Esophagus mucosa (tissue), 1 donor: ENCODE results near the gene NSMCE1. TPM values are rescaled to one million over a fixed set of nuclear protein-coding genes. Genes with fewer than 3 reads are reported as not detected.

Source experiments
- ATAC-seq: fragments of 200-7000 bp; cut with Tn5 transposase; one replicate; pipeline ENCODE4 v1.9.1; 2020
- total RNA-seq: library from RNA; stranded (reverse); gene quantifications from one replicate; pipeline ENCODE4 v1.2.4, GENCODE V29; 2023
- donor health status: DM: yes; HTN: yes; CAD: no.

NSMCE1 gene
- total RNA-seq, 1 donor from 2014 or later: 46.8 TPM

DNA sequence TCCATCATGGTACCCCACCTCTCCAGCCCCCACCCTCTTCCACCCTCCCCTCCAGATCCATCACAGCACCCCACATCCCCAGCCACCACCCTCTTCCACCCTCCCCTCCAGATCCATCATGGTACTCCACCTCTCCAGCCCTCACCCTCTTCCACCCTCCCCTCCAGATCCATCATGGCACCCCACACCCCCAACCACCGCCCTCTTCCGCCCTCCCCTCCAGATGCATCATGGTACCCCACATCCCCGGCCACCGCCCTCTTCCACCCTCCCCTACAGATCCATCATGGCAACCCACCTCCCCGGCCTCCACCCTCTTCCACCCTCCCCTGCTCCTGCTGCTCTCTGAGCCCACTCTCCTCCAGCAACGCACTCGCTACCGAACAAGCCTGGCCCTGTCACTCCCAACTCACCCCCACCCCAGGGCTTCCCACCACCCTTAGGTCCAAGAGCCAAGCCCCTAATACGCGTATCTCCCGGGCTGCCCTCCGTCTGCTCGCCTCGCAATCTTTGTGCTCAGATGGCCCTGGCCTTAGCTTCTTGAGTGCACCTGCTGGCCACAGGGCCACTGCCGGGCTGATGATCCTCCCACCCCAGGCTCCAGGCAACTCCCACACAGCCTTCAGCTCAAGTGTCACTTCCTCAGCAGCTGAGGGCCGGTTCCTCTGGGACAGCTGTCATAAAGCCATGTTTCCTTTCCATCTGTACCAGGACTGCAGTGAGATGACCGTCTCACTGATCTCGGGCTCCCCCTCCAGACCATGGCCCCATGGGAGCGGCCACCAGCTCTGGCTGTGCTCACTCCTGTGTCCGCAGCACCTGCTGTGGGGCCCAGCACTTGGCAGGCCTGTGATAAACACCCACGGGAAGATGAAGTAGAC lies 39.7 kb downstream of the NSMCE1 start:
- ATAC-seq: no peak

DNA sequence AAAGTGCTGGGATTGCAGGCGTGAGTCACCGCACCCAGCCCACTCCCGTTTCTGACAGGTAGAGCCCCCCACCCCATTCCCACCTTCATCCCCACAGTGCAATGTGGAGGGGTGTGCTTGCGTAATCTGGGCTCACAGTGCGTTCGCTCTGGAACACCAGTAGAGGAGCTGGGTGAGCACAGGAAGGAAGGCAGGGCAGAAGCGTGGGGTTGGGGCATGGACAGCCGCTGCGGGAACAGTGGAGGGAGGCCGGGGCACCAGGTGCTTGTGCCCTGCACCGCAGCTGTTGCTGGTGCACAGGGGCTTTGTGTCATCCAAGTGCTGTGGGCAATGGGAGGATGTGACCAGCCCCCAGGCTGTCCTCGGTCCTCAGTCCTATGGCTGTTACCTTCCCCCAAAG lies 40.5 kb downstream of the NSMCE1 start:
- ATAC-seq: no peak

DNA sequence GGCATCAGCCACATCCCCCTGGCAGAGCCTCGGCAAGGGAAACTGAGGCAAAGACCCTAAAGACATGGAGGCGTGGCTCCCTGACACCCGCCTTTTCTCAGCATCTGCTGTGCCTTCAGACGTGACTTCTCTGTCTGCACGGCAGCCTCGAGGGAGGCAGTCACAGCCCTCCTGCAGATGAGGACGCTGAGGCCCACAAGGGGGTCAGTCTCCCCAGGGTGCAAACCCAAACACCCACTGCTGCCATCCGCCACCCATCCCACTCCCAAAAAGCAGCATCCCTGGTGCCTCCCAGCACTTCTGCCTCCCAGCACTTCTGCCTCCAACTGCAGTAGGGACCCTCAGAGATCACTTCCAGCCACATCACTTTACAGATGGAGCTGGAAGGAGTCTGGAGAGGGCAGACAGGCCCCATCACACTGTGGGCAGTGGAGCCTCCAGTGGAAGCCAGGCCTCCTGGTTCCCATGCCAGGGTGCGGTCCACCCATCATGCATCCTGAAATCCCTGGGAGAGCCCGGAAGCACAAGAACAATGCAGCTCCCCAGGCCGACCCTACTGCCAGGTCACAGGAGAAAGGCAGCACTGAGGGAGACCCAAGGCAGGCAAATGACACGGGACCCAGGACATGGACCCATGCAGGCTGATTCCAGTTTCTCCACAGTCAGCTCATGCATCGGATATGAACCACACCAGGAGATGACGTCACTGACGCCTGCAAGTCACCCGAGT lies 41.4 kb downstream of the NSMCE1 start:
- no peak for ATAC-seq

DNA sequence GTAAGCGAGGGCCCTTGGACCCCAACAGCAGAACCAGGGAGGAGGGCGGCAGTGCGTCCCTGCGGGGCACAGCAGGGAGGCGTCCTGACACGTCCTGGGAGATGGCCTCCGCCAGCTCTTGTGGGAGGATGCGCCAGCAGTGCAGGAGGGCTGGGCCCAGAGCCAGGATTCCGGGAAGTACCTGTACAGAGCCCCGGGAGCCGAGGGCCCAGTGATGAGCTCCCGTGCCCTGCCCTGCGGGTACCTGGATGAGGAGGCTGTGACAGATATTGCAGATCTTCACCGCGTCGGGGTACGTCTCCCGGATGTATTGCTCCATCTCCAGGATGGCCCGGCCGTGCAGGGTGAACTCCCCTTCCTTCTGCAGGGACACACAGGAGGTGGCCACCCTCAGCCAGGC lies 42.1 kb downstream of the NSMCE1 start:
- peak; percentile 46 for ATAC-seq

DNA sequence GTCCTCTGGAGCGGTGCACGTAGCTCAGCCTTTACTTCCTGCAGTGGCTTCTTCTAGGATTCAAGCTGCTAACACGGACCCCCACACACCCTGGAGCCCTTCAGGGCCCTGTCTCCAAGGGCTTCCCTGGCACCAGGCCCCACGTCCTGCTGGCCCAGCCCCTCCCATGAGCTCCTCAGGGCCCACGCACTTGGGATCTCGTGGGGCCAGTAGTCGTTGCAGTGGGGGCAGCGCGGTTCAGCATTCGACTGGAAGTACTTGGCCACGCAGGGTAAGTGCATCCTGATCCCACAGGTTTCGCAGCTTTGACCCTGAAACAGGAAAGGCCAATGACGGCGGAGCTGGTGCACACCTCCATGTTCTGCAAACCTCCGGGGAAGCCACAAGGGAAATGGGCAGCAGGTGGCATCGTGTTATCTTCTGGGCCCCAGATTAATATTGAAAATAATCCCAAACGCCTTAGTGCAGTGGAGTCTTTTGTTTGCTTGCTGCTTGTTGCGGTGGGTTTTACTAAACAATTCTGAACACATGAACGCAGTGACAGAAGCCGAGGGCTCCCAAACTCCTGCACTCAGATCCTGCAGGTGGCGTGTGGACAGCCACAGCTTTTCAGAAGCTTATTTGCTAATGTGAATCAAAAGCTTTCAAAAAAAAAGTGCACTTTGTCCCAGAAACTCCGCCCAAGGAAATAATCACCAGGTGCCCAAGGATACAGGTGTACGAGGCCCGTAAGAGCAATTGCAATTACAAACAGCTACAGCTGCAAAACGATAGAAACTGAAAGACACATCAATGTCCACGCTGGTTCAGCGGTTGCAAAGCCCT lies 42.8 kb downstream of the NSMCE1 start:
- ATAC-seq: no peak

DNA sequence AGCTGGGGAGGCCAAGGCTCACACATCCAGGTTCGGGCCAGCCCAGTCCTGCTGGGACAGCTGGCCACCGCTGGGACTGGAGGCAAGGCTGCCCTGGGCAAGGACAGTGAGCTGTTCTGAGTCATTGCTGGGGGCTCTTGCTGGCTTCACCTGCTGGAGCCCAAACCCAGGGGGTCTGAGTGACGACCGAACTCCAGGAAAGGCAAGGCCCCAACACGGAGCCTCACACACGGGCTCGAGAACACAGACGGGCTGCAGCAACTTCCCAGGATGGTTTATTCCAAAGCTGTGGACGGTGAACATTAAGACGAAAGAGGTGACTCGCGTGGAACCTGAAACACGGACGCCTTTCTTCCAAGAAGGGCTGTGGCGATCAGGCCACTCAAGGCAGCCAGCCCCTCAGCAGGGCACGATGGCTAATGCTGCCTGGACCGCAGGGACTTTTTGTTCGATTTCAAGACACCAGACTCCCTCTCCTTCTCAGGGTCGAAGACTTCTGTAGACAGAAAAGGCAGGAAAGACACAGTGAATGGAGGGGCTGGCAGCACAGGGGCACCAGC lies 43.8 kb downstream of the NSMCE1 start:
- ATAC-seq: no peak

DNA sequence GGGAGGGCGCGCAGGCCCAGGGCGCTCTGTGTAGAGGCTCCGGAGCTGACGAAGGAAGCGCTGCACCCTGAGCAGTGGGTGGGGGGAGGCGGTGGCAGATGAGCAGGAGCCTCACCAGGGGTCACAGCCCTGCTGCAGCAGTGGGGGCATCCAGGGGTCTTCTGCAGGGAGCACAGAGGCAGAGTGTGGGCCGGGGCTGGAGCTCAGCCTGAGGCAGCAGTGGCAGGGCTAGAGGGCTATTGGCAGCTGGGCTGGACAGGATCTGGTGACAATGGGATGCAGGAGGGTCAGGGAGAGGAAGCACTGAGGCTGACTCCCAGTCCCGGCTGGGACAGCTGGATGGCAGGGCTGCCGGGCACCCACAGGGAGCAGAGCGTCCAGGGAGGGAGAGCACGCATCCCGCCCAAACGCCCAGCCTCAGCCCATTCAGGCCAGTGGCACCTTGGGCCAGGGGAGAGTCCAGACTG lies 44.3 kb downstream of the NSMCE1 start:
- no peak for ATAC-seq

DNA sequence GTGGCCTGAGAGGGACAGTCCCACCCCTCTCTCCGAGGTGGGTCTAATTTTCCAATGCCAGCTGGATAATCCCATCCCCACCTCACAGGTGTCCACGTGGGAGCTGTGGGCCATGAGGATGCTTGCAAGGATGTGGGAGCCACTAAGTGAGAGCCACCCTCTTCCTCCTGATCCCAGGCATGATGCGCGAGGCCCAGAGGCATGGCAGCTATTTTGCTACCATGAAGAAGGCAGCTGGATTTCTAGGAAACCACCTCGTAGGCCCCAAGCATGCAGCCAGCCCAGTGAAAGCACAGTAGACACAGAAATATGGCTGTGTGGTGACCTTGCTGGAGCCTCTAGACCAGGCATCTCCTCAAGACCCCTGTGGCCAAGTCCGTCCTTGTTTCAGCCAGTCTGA lies 44.9 kb downstream of the NSMCE1 start:
- ATAC-seq: no peak

DNA sequence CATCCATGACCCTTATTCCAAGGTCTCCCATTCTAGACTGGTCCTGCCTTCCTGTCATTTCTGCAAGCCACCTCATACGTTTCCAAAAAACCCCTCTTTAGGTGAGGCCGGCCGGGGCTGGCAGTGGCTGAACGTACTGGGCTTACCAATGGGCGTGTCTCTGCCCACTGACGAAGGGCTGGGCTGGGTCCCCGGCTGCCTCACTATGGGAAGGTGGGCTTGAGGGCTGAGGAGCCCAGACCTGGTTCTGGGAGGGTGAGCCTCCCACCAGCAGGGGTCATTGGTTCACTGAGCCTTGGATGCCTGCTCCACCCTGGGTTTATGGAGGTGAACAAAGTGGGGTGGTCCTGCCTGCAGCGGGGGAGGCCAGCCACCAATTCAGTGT lies 45.4 kb downstream of the NSMCE1 start:
- no peak for ATAC-seq

DNA sequence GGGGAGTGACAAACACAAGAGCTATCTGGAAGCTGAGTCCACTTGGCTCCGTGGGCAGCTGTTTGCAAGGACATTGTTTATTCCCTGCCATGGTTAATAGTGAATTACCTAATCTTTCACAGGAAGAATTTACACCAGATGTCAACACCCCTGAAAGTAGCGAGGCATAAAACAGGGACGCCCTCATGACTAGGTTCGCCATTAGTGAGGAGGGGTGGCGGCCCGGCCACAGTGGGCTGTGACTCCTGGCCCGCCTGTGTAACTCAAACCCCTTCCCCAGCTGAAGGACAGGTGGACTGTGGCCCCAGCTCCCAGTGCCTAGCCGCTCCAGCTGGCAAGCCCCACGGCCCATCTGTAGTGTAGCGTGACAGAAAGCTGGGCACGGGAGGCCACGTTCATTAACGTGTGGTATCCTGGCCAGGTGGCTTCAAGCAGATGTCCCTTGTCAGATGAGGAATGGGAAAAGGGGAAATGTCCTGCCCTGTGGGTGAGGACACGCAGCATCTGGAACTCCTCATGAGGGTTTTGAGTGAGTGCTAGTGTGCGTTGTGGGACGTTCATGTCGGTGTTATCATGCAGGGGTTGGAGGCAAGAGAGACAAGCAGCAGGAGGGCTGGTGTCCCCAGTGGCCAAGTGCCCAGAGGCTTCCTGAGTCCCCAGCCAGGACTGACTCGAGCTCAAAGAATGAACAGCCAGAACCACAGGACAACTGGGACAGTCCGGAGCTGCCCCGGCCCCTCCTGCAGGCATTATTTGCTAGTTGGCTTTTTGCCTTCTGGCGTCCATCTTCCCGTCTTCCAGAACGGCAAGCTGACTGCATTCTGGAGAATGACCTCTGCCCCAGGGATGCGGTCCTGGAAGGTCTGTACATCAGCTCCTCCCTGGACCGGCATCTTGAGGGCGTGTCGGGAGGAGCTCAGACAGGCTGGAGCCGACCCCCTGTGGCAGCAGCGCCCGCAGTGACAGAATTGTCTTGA lies 46.0 kb downstream of the NSMCE1 start:
- ATAC-seq: no peak

DNA sequence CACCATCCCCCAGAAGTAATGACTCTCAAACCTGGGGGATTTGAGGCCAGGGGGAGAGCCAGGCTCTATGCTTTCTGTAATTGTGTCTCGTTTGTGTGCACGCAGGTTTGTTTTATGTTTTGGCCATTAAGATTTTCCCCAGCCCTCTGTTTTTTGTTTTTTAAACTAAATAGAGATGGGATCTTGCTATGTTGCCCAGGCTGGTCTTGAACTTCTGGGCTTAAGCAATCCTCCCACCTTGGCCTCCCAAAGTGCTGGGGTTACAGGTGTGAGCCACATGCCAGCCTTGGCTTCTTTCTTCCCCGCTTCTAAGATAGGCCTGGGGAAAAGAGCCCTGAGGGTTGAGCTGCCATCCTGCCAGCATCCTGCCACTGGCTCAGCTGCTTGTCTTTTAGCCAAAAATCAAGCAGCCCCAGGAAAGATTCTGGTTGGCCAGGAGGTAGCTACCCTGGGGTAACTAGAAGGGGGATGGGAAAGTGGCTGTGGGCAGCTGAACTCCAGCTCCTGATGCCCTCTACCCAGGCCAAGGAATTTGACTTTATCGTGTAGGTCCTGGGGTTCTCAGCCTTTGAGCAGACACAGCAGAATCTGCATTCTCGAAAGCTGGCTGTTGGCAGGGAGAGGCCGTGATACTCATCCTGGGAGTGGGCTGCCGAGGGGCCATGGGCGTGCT lies 46.9 kb downstream of the NSMCE1 start:
- no peak for ATAC-seq

DNA sequence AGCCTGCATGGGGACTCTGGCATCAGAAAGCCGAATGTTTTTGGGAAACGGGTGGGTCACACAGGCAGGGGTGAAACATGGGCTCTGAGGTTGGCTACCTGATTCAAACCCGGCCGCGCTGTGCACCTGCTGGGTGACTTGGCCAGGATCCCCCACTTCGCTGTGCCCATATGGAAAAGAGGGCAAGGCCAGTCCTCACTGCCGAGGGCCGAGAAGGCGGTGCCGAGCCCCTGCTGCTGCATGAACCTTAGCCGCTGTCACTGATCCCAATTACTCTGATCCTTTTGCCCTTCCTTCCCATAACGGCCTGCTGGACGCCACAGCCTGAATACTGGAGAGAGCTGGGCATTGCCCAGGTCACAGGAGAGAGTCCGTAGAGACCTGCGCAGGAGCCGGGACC lies 47.6 kb downstream of the NSMCE1 start:
- no peak for ATAC-seq

DNA sequence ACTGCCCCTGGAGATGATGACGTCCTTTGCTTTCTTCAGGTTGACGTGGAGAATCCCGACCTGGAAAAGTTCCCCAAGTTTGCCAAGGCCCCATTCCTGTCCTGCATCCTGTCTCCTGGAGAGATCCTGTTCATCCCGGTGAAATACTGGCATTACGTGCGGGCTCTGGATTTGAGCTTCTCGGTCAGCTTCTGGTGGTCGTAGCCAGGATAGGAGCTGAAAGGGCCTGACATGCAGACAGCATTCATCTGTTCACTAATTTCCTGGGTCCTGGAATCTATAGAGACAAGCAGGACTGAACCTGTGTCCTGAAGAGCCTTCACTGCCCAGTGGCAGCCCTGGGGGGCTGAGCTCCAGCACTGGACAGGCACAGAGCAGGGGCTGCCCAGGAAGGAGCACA lies 48.0 kb downstream of the NSMCE1 start:
- no peak for ATAC-seq

DNA sequence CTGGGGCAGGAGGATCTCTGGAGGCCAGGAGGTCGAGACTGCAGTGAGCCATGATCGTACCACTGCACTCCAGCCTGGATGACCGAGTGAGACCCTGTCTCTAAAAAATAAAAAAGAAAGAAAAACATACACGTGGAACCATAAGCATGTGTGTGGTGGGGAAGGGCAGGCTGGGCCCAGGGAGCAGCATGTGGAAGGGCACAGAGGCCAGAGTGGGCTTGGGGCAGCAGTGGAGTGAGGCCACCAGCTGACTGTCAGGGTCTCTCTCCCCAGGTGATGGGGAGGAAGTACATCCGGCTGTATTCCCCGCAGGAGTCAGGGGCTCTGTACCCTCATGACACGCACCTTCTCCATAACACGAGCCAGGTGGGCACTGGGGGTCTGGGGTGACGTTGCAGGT lies 48.5 kb downstream of the NSMCE1 start:
- no peak for ATAC-seq

DNA sequence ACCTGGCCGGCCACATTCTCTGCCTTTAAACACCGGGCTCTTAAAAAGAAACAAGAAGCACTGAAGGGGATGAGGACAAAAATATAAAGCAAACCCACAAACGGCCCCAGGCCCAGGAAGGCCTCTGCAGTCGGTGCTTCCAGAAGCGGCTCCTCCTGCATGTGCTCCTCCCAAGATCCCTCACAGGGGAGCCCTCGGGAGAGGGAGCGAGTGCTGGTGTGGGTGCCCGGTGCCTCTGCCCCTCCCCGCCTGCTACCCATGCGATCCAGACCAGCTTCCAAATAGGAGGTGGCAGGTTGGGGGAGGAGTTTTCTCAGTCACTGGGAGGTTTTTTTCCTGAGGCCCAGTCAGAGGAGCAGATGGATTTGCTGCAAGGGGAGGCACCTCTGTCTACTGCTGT lies 49.4 kb downstream of the NSMCE1 start:
- ATAC-seq: no peak

DNA sequence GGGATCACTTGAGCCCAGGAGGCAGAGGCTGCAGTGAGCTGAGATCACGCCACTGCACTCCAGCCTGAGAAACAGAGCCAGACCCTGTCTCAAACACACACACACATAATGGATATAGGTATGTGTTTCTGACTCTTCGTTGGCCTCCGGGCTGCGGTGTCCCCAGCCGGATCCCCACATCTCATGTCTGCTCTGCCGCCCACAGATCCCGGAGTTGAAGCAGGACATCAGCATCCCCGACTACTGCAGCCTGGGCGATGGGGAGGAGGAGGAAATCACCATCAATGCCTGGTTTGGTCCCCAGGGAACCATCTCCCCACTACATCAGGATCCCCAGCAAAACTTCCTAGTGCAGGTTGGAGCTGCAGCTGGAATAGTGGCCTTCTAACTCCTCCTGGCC lies 49.8 kb downstream of the NSMCE1 start:
- no peak for ATAC-seq

DNA sequence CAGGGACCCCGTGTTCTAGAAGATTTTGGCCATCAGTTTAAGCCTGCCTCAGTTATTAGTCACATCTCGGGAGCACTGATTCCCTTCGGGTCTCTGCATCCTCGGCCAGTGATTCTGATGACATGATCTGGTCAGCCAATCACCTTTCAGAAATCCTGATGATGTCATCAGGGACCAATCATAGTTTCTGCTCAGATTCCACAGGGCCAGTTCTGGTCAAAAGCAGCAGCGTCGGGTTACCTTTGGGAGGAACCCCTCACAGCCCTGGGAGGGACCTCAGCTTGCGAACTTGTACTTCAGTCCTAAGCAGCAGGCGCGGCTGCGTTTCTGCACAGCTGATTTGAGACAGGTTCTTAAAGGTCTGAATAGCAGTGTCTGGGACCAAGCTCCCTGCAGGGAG lies 51.3 kb downstream of the NSMCE1 start:
- no peak for ATAC-seq

DNA sequence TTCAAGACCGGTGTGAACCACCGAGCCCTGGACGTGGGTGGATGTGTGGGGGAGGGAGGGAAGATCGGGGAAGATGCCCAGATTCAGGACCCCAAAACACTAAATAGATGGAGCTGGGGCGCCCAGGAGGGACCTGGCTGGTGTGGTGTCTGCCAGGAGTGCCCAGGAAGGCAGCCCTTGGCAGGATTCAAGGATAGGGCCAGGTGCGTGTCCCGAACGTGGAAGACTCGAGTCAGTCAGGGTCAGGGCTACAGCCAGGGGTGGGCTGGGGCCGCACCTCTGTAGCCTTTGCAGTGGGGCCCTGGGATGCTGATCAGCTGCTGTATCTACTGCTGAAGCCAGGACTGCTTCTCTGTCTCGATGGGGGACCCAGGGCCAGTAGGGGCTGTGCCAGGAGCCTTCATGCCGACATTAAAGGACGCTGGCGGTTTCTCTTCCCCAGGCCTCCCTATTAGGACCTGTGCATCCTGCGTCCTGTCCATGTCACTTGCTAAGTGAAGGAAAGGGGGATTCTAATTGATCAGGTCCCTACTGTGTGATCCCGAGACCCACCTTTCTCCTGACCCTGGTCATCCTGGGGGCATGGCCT lies 52.2 kb downstream of the NSMCE1 start:
- ATAC-seq: peak; percentile 17

DNA sequence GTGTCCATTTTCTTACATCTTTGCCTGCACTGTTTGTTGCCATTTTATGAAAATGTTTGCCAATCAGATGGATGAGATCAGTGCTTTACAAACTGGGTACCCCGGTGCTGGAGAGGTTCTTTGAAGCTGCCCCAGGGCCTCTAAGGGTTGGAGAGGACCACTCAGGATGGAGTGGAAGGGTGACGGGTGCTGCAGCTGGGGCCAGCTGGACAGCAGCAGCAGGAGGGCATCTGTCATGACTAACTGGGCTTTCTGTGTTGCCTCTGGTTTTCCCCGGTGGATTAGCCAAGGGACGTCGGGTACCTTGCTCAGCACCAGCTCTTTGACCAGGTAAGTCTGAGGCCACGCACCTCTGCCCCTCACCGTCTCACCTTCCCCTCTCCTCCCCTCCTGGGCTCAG lies 52.9 kb downstream of the NSMCE1 start:
- no peak for ATAC-seq
